HG02981 (cell line): ENCODE data around the gene TAS2R40.
A peak's percentile ranks its signal among the peaks of the same experiment; 100 is the strongest.

Experiments
- ATAC-seq: cut with Tn5 transposase; IDR thresholded peaks from one replicate; pipeline ENCODE4 v1.9.1; 2021; ENCODE audit warnings: mild to moderate bottlenecking, moderate library complexity; ENCODE audit not compliant: unreplicated experiment

The TAS2R40 gene

DNA sequence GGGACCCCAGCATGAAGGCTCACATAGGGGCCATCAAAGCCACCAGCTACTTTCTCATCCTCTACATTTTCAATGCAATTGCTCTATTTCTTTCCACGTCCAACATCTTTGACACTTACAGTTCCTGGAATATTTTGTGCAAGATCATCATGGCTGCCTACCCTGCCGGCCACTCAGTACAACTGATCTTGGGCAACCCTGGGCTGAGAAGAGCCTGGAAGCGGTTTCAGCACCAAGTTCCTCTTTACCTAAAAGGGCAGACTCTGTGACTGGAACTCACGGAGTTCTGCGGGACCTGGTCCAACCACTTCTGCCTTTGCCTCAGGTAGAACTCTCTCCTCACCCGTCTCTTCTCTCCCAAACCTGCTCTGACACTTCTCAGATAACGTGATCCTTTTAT is 945 bp downstream of the TAS2R40 start:
- ATAC-seq: no peak

DNA sequence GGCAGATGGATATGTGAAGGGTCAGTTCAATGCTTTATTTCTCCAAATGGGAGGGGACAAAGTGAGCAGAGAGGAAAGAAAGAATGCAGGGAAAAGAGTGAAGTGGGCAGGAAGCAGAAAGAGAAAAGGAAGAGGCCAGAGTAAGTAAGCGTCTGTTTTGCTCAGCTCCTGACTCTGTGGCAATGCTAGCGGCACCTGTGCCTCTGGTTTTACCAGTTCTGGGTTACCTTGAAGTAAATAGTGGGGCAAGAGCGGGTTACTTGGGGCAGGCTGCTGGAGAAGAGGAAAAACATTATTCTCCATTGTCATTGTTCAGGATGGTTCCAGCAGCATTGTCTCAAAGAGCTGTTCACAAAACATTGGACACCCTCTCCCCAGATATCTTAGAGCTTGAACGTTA is 1.9 kb downstream of the TAS2R40 start:
- no peak for ATAC-seq

DNA sequence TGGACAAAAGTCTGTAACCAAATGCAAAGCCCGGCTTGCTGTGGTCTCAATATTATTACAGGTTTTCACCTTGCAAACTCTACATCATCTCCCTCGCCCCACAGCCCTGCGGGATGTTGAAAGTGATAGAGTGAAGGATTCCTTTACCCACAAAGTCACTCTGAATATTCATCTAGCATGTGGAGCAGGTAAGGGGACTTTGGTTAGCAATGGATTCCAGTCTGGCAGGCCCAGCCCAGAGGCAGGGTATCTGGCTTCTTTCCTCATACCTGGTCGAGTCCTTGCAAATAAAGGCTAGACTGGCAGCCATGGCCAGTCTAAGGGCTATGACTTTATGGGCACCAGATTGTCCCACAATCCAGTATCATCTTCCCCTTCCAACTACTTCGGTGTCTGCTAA is 3.2 kb downstream of the TAS2R40 start:
- ATAC-seq: no peak

DNA sequence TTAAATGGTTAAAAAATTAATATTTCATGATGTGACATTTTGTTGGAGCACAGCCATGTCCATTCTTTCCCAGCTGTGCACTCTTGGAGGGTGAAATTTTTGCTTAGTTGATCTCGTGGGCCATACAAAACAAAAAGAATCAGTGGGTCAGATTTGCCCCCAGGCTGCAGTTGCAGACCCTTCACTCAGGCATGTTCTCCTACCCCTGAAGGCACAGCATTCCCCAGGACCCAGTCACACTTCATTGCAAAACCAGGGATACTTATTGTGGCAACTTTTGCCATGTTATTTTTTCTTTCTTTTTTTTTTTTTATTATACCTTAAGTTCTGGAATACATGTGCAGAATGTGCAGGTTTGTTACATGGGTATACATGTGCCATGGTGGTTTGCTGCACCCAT is 6.0 kb downstream of the TAS2R40 start:
- ATAC-seq: no peak

DNA sequence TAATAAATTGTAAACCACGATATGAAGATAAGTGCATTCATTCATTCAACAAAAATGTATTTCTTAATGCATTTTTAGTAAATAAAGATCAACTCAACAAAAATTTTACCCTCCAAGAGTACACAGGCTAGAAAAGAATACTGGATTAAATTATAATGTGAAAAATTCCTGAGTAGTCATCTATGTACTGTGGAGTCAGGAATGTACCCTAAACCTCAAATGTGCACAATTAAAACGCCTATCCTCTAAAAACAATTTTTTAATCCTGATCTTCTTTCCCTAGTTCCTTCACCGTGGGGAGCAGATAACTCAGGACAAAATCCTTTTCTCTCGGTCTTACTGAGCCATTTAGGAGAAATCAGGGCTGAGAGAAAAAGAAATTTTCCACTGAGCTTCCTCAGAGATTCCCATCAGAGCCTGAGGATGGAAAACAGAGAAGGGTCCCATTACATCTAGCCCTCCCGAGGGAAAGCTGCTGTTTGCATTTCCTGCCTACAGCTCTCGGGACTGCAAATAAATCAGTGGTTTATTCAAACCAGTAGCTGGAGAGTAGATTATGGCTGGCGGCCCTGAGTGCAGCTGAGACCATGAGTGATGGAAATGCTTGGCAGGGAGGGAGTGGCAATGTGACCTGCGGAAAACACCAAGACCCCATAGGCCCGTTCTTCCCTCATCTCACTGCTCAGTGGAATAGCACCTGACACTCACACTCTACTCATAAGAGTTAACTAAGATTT is 7.4 kb downstream of the TAS2R40 start:
- no peak for ATAC-seq

DNA sequence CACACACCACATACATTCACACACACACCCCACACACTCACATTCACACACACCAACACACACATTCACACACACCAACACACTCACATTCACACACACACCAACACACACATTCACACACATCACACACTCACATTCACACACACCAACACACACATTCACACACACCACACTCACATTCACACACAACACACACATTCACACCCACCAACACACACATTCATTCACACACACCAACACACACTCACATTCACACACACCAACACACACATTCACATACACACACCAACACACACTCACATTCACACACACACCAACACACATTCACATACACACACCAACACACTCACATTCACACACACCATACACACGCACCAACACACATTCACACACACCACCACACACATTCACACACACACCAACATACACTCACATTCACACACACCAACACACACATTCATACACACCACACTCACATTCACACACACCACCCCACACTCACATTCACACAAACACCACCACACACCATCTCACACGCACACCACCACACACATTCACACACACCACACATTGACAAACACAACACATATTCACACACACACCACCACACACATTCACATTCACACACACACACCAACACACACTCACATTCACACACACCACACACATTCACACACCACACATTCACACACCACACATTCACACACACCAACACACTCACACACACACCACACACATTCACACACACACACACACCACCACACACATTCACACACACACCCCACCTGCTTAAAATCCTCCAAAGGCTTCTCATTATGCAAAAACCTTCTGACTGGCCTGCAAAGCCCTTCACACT is 9.0 kb downstream of the TAS2R40 start:
- ATAC-seq: no peak

DNA sequence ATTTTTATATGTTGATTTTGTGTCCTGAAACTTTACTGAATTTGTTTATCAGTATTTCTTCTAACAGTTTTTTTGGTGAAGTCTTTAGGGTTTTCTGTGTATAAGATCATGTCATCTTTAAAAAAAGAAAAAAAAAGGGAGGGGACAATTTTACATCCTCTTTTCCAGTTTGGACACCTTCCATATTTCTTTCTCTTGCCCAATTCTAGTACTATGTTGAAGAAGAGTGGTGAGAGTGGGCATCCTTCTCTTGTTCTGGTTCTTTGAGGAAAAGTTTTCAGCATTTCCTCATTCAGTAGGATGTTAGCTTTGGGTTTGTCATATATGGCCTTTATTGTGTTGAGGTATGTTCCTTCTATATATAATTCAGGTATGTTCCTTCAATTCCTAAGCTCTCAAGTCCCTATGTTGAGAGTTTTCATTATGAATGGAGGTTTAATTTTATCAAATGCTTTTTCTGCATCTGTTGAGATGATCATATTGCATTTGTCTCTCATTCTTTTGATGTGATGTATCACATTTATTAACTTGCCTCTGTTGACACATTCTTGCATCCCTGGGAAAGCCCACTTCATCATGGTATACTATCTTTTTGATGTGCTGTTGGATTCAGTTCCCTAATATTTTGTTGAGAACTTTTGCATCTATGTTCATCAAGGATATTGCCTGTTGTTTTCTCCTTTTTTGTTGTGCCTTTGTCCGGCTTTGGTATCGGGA is 12.1 kb downstream of the TAS2R40 start:
- ATAC-seq: no peak

DNA sequence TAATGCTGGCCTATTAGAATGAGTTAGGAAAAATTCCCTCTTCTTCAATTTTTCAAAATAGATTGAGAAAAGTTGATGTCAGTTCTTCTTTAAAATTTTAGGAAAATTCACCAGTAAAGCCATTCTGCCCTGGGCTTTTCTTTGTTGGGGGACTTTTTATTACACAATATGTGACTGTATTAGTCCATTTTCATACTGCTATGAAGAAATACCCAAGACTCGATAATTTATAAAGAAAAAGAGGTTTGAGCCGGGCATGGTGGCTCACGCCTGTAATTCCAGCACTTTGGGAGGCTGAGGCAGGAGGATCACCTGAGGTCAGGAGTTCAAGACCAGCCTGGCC is 12.7 kb downstream of the TAS2R40 start:
- no peak for ATAC-seq

DNA sequence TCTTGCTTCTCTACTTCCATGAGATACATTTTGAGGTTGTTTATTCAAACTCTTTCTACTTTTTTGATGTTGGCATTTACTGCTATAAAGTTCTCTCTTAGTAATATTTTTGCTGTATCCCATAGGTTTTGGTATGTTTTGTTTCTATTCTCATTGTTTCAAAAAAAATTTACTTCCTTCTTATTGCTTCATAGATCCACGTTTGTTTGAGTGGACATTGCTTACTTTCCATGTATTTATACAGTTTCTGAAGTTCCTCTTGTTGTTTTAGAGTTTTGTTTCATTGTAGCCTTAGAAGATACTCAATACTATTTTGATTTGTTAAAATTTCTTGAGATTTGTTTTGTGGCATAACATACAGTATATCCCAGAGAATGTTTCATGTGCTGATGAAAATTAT is 13.7 kb downstream of the TAS2R40 start:
- ATAC-seq: no peak

DNA sequence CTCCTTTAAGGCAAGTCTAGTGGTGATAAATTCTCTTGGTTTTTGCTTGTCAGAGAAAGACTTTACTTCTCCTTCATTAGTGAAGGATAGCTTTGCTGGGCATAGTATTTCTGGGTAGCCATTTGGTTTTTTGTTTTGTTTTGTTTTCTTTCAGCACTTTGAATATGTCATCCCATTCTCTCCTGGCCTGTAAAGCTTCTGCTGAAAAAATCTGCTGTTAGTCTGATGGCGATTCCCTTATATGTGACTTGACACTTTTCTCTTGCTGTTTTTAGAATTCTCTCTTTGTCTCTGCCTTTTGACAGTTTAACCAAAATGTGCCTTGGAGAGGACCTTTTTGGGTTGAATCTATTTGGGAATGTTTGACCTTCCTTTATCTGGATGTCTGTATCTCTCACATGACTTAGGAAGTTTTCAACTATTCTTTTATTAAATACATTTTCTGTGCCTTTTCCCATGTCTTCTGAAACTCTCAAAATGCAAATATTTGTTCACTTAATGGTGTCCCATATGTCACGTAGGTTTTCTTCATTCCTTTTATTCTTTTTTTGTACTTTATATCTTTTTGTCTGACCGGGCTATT is 14.7 kb downstream of the TAS2R40 start:
- ATAC-seq: no peak

DNA sequence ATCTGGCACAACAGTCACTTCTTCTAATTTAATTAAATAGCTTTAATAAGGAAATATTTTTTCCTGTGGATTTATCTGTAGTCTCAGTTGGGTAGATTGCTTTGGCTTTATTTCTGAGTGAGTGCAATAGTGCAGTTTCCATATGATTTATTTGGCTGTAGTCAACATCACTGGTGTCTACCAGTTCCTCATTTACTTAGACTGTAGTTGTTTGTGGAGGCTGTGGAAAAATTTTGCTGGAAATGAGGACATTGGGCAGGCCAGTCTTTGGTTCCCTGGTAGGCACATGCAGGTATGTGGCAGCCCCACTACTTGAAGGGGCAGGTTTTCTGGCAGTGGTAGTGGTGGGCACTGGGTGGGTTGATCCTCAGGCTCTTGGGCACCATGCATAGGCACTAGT is 15.5 kb downstream of the TAS2R40 start:
- no peak for ATAC-seq

DNA sequence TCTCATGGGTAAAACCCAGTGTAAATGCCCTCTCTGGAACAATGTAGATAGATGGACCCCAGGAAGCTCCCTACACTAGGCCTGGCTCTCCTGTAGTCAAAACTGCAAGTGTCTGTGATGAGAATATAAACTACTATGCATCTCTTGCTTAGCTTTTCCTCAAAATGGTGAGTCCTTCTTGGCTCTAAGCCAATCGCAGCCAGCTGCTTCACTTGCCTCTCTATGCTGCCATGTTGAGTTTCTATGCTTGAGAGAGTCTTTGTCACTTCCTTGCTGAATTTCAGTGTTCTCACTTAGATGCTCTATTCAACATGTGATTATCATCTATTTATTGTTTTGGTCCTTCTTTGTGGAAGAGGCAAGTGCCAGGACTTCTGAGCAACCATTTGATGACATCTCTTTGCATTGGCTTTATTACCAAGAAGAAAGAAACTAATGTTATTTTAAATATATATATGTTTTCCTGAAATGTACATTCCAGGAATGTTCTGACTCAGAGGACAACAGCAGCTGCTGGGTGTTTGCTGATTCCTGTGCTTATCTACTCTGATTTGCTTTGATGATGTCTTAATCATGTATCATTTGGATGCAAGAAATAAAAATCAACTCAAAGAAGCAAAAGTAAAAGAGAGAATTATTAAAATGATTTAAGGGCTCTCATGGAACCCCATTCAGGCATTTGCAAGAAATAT is 16.6 kb downstream of the TAS2R40 start:
- no peak for ATAC-seq

DNA sequence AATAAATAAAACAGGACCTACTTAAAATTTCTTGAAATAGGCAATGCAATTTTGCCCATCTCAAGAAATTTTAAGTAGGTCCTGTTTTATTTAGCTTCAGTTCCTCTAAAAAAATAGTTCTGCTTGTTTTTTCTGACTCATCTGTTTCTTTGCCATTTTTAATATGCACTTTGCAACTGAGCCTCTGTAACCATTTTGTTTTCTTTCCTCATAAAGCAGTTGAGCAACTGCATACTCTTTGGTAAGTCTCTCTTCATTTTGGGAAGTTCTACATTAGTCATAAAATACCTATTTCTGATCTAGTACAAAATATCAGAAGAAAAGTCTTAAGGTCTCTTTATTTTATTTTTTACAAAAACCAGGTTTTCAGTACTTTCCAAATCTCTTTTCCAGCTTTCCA is 18.0 kb downstream of the TAS2R40 start:
- no peak for ATAC-seq

DNA sequence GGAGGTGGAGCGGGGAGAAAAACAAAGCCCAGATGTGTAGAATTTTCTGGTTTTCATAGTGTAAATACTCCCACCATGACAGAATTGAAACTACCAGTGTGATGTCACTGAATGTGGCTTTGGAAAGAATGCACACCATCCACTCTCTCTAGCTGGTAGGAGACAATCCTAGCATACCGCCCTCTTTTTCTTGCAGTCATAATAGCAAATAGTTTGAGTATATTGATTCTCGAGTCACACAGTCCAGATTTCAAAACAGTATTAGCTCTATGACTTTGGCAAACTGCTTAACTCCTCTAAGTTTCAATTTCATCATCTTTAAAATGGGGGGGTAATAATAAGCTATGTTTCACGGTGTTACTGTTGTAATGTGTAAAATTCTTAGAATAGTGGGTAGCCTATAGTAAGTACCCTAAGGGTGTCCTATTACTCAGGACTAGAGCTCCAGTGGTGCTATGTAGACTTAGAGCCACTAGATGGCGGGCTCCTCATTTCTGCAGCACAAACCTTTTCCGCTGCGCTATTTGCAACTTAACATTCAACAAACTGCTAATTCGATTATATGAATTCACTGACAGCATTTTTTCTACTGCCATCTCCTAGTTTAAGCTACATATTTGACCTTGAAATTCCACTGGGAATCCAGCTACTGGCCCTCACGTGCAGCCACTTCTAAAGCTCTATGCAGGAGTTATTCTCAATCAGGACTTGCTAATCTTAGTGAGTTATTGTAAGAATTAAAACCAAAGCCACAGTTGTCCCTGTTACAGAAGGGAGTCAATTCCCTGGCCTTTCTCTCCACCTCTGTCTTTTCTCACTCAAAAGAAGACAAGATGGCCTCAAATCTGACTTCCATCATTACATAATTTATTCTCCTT is 18.7 kb downstream of the TAS2R40 start:
- ATAC-seq: peak; percentile 98

DNA sequence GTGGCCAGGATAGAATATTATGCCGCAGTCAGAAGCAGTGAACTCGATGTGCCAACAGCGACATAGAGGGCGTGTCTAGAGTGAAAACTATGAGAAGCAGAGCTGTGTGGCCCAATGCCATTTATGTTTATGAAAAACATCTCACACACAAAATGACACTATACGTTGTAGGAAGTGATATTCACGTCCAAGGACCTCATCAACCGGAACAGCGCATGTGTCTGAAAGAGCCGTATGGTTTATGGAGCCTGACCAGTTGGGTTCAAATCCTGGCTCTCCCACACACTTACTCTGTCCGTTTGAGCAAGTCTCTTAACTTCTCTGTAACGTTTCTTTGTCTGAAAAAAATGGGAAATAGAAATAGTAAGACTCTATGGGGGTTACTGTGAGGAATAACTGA is 20.5 kb downstream of the TAS2R40 start:
- ATAC-seq: no peak

DNA sequence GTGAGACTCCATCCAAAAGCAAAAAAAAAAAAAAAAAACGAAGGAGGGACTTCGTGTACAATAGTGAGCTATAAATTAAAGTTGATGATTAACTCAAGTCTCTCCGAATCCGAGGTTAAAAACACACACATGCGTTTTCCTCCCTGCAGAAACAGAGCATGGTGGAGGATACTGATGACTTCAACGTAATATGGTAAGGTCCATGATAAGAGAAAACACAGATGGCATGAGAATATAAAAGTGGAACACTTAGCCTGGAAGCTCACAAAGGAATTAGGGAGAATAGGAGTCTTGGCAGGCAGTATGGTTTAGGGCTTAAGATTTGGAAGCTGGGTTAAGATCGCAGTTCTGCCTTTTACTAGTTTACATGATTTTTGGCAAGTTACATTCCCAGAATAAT is 21.3 kb downstream of the TAS2R40 start:
- ATAC-seq: no peak

DNA sequence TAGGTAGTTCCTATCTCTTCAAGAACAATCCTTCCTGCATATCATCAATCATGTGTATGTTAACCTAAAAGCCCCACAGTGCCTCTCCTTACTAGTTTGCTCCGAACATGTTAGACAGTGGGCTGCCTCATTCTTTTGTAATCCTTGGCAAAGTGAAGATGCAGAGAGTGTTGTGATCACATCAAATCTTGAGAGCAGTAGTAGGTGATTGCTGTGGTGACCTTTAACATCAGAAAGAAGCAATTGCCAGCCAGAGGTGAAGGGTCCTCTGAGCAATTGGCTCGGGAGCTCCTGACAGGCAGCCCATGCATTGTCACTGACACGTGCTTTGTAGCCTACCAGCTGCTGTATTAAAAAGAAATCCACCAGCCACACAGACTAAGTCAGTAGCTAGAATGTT is 21.8 kb downstream of the TAS2R40 start:
- no peak for ATAC-seq

DNA sequence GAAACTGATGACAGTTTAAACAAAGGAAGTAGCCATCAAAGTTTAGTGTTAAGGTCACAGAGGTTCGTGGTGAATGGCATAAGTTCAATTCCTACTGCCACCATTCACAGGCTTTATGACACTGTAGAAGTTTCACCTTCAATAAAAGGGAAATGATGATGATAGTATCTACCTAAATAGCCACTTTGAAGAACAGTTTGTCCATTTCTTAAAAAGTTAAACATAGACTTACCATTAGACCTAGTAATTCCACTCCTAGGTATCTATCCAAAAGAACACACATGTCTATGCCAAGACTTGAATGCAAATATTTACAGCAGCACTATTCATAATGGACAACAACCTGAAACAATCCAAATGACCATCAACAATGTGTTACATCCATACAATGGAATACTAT is 22.5 kb downstream of the TAS2R40 start:
- ATAC-seq: no peak

DNA sequence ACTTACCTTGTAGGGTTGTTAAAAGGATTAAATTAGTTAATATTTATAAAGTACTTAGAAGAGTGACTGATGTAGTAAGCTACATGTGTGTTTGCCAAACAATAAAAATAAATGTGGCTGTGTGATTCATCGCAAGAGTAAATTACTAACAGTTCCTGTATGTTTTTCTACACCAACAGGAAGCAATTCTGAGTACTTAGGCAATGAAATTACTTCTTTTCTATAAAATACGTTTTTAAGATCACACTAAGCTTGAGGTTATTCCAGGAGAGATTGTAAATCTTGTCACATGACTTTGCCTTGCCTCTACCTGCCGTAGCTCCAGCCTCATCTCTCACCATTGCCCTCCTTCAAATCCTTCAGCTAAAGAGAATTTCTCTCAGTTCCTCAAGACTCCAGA is 23.3 kb downstream of the TAS2R40 start:
- no peak for ATAC-seq

DNA sequence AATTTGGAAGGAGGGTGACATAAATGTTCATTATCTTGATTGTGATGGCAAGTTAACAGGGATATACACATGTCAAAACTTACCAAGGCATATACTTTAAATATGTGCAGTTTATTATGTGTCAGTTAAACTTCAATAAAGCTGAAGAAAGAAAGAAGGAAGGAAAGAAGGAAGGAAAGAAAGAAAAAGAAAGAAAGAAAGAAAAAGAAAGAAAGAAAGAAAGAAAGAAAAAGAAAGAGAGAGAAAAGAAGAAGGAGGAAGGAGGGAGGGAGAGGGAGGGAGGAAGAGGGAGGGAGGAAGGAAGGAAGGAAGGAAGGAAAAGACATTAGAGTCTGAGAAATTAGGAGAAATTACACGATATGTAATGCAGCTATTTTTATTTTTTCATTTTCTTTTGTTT is 25.5 kb downstream of the TAS2R40 start:
- no peak for ATAC-seq
